Kidney (tissue), 14 donors: ENCODE results near the gene SDK1. TPM values are rescaled to one million over a fixed set of nuclear protein-coding genes. Genes with fewer than 3 reads are reported as not detected.
"Not testable (repeated sequence)": the region's sequence is repeated elsewhere in the genome, so short reads cannot be mapped to it uniquely, and the experiment has no call there.

Experiments used
- DNase-seq, 5 donors: peaks; one replicate each; pipeline ENCODE4 v3.0.0-alpha.2; 2013 to 2020
- FAIRE-seq: peaks from 2 replicates; lab custom pipeline; 2012; peaks lifted over from hg19 to GRCh38; lab: Jason Lieb, UNC
- H3K27ac ChIP-seq, 2 donors: one replicate each; pipeline ENCODE4 v1.7.0; 2013; ENCODE audit warnings: low read depth in 2 of 2, low read length in 2 of 2, inconsistent platforms in 1 of 2
- H3K27me3 ChIP-seq: one replicate; pipeline ENCODE4 v1.7.1; 2013; ENCODE audit warnings: low read length, inconsistent platforms; ENCODE audit not compliant: control insufficient read depth, insufficient read depth
- H3K36me3 ChIP-seq, 3 donors: one replicate each; pipeline versions ENCODE4 v1.7.0 to v1.7.1; 2013; ENCODE audit warnings: low read length in 3 of 3, control low read depth in 1 of 3, inconsistent platforms in 1 of 3; ENCODE audit not compliant: insufficient read depth in 3 of 3, control insufficient read depth in 2 of 3
- H3K4me1 ChIP-seq, 3 donors: one replicate each; pipeline versions ENCODE4 v1.7.0 to v1.7.1; 2013; ENCODE audit warnings: low read length in 3 of 3, inconsistent platforms in 1 of 3, low read depth in 1 of 3; ENCODE audit not compliant: control insufficient read depth in 2 of 3, insufficient read depth in 2 of 3
- H3K4me3 ChIP-seq, 3 donors: one replicate each; pipeline versions ENCODE4 v1.7.0 to v1.8.1; 2013; ENCODE audit warnings: low read length in 3 of 3, control low read depth in 1 of 3, inconsistent platforms in 1 of 3
- H3K9ac ChIP-seq, 3 donors: one replicate each; pipeline versions ENCODE4 v1.7.0 to v1.7.1; 2013; ENCODE audit warnings: low read length in 3 of 3, control low read depth in 1 of 3, inconsistent platforms in 1 of 3
- H3K9me3 ChIP-seq, 3 donors: one replicate each; pipeline versions ENCODE4 v1.7.0 to v1.7.1; 2013; ENCODE audit warnings: low read length in 3 of 3, control low read depth in 1 of 3, inconsistent platforms in 1 of 3; ENCODE audit not compliant: control insufficient read depth in 2 of 3, insufficient read depth in 1 of 3
- intact Hi-C: fragments of 100-400 bp; cut with DNase I; formaldehyde crosslinking; loops from one replicate; pipeline ENCODE4 v1.11.1; 2022
- polyA plus RNA-seq: library from polyadenylated mRNA; stranded (reverse); fragments of 350-450 nt; fragmentation: Illumina TruSeq; extraction: RNeasy Lipid Tissue Mini Kit (QIAGEN cat#74804); gene quantifications from one replicate; pipeline ENCODE4 v1.2.3, GENCODE V29; 2014; ENCODE audit warnings: low read depth, low replicate concordance; ENCODE audit not compliant: insufficient read depth
- total RNA-seq: library from RNA; stranded (reverse); fragmentation: NEBNext Ultra II Directional; extraction: Animal tissue kit (Norgen Biotek cat#: 25700); gene quantifications from one replicate; pipeline ENCODE4 v1.2.1, GENCODE V29; 2021
- TF ChIP-seq, protein P1 (sequence below): IDR thresholded peaks from 3 replicates; pipeline ENCODE4 v1.5.1; 2012; ENCODE audit warnings: mild to moderate bottlenecking, moderate library complexity, borderline replicate concordance; ENCODE audit not compliant: insufficient read depth; ENCODE audit errors: extremely low read depth
- donor health status: control.
- donor health status: control.
- donor health status: control.
- donor health status: control.
- donor health status: control.
- donor health status: DM: yes; HTN: yes; CAD: no.
- donor health status: Normal renal cell carcinoma (clear cell type).

SDK1 gene
- total and polyA plus RNA-seq, 2 donors from 2014 or later: 2.0 to 38.3 TPM

DNA sequence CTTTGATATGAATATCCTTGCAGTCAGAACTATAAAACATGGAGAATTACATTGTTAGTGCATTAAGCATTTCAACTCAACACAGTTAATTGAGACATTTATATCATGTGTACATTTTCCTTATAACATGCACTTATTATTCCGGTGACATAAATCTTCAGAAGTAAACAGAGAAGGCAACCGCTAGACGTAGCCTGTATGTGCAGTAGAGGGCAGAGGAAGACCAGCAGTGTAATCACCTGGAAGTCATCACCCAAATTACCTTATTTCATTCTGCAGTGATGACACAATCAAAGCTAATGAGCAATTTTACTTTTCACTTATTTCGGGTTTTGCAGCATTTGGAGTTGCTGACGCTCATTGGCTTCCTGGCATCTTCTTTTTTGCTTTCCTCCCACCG lies 394.6 kb downstream of the SDK1 start:
- no peak overlapping the region for H3K4me3 ChIP-seq
- intact Hi-C loops: no loop called here
- no peaks in the 10 kb centered on the region for H3K27me3 ChIP-seq

DNA sequence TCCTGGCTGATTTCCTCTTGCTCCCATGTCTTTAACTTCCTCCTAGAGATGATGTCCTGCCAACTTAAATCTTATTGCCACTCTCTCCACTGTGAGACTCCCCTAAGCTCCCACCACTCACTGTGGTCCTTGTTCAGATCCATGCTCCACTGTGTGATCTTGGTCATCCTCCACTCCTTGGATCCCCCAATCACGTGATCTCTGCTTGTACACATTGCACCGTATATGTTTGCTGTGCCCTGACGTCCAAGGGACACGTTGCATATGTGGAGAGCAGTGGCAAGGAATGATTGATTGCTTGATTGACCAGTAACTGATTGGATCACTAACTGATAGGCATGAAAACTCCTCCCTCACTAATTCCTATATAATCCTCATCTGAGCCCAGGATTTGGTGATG lies 395.1 kb downstream of the SDK1 start:
- FAIRE-seq (no peak), DNase-seq (no peak)
- Histone ChIP-seq H3K27me3 (no peaks in the 10 kb centered on the region), H3K9me3 (no peaks in the 10 kb centered on the region), H3K4me1 (no peaks in the 10 kb centered on the region), H3K36me3 (no peaks in the 10 kb centered on the region), H3K9ac (no peak overlapping the region), H3K27ac (no peak overlapping the region), H3K4me3 (no peak overlapping the region)
- intact Hi-C loops: no loop called here
- TF ChIP-seq, protein P1, sequence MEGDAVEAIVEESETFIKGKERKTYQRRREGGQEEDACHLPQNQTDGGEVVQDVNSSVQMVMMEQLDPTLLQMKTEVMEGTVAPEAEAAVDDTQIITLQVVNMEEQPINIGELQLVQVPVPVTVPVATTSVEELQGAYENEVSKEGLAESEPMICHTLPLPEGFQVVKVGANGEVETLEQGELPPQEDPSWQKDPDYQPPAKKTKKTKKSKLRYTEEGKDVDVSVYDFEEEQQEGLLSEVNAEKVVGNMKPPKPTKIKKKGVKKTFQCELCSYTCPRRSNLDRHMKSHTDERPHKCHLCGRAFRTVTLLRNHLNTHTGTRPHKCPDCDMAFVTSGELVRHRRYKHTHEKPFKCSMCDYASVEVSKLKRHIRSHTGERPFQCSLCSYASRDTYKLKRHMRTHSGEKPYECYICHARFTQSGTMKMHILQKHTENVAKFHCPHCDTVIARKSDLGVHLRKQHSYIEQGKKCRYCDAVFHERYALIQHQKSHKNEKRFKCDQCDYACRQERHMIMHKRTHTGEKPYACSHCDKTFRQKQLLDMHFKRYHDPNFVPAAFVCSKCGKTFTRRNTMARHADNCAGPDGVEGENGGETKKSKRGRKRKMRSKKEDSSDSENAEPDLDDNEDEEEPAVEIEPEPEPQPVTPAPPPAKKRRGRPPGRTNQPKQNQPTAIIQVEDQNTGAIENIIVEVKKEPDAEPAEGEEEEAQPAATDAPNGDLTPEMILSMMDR: no peak

More for the DNA sequence above, 394.6 kb downstream of the SDK1 start:
- H3K9ac ChIP-seq: no peak overlapping the region
- DNase-seq (no peak), FAIRE-seq (no peak)
- no peaks in the 10 kb centered on the region for H3K36me3 ChIP-seq
- H3K27ac ChIP-seq: no peak overlapping the region
- H3K9me3 ChIP-seq: no peaks in the 10 kb centered on the region
- no peaks in the 10 kb centered on the region for H3K4me1 ChIP-seq
- TF ChIP-seq, protein P1: no peak

DNA sequence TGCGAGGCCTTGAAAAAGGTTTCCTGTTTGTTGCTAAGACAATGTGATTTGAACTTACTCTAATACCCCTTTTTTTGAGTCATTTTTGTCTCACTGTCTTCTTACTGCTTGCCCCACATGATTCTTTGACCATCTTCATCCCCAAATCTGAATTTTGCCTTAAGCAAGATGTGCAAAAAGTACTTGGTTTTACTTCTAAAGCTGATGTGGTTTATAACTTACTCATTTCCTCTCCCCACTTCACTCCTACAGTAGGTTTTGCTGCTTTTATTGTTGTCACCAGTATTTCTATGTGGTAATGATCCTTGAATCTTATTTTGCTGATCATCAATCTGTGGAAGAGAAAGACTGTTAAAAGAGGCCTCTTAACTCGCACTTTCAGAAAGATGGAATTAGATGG lies 396.4 kb downstream of the SDK1 start:
- no peak for FAIRE-seq
- no peaks in the 10 kb centered on the region for H3K9me3 ChIP-seq
- H3K27ac ChIP-seq: no peak overlapping the region
- no peaks in the 10 kb centered on the region for H3K27me3 ChIP-seq
- H3K4me1 ChIP-seq: no peaks in the 10 kb centered on the region
- H3K9ac ChIP-seq: no peak overlapping the region
- H3K4me3 ChIP-seq: no peak overlapping the region
- TF ChIP-seq, protein P1: no peak
- intact Hi-C loops: no loop called here
- DNase-seq: no peak
- H3K36me3 ChIP-seq: no peaks in the 10 kb centered on the region

DNA sequence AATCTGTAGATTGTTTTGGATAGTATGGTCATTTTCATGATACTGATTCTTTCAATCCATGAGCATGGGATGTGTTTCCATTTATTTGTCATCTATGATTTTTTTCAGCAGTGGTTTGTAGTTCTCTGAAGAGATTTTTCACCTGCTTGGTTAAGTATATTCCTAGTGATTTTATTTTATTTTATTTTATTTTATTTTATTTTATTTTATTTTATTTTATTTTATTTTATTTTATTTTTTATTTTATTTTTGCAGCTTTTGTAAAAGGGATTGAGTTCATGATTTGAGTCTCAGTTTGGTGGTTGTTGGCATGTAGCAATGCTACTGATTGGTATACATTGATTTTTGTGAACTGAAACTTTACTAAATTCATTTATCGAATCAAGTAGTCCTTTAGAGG lies 404.2 kb downstream of the SDK1 start:
- DNase-seq (no peak), FAIRE-seq (no peak)
- Histone ChIP-seq H3K36me3 (no peaks in the 10 kb centered on the region), H3K9ac (no peak overlapping the region), H3K4me1 (no peaks in the 10 kb centered on the region), H3K4me3 (no peak overlapping the region), H3K9me3 (peaks cover 0 to 5% (median 0%) of the 10 kb centered on the region in 3 donors), H3K27me3 (no peaks in the 10 kb centered on the region), H3K27ac (no peak overlapping the region)
- intact Hi-C loops: no loop called here
- TF ChIP-seq, protein P1: no peak

DNA sequence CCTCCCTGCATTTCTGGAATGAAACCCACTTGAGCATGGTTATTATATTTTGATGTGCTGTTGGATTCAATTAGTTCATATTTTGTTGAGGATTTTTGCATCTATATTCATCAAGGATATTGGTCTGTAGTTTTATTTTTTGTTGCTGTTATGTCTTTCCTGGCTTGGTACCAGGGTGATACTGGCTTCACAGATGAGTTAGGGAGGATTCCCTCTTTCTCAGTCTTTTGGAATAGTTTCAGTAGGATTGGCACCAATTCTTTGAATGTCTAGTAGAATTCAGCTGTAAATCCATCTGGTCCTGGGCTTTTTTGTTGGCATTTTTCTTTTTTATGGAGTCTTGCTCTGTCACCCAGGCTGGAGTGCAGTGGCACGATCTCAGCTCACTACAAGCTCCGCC lies 405.0 kb downstream of the SDK1 start:
- H3K9ac ChIP-seq, H3K4me3 ChIP-seq, H3K9me3 ChIP-seq, DNase-seq, FAIRE-seq, H3K27me3 ChIP-seq, H3K36me3 ChIP-seq, intact Hi-C loops, H3K4me1 ChIP-seq, H3K27ac ChIP-seq: not testable (repeated sequence)
